Neural progenitor cell (in vitro differentiated cells): ENCODE data around the gene NCKAP5.

Experiments used
- CTCF ChIP-seq: fragments of 200-600 bp; sonication (generic); IDR thresholded peaks from 2 replicates; pipeline ENCODE4 v1.5.1; 2017; ENCODE audit warnings: antibody characterized with exemption, mild to moderate bottlenecking
- EZH2 ChIP-seq: fragments of 200-600 bp; sonication (generic); IDR thresholded peaks from 2 replicates; pipeline ENCODE4 v1.6.1; 2017; ENCODE audit warnings: antibody characterized with exemption, mild to moderate bottlenecking, moderate library complexity
- EZH2phosphoT487 ChIP-seq: fragments of 200-600 bp; sonication (generic); IDR thresholded peaks from 2 replicates; pipeline ENCODE4 v1.6.1; 2017; ENCODE audit warnings: antibody characterized with exemption

GRCh38 chr2:133574186-133574585 is 5.9 kb upstream of the NCKAP5 start:
- TF ChIP-seq CTCF (no peak), EZH2 (no peak), EZH2phosphoT487 (no peak)
